Head of caudate nucleus (tissue), 42 donors: ENCODE measurements around the gene EXOC3L4.
"Not testable (repeated sequence)": the region's sequence is repeated elsewhere in the genome, so short reads cannot be mapped to it uniquely, and the experiment has no call there.

ENCODE experiments used
- DNase-seq, 42 donors: peaks; one replicate each; pipeline versions ENCODE4 v3.0.0 to v3.0.0-alpha.2; 2020 to 2021; ENCODE audit warnings: mixed read lengths in 7 of 42
- intact Hi-C: fragments of 100-400 bp; cut with DNase I; formaldehyde crosslinking; loops from one replicate; pipeline ENCODE4 v1.15.0; 2022

The EXOC3L4 gene

DNA sequence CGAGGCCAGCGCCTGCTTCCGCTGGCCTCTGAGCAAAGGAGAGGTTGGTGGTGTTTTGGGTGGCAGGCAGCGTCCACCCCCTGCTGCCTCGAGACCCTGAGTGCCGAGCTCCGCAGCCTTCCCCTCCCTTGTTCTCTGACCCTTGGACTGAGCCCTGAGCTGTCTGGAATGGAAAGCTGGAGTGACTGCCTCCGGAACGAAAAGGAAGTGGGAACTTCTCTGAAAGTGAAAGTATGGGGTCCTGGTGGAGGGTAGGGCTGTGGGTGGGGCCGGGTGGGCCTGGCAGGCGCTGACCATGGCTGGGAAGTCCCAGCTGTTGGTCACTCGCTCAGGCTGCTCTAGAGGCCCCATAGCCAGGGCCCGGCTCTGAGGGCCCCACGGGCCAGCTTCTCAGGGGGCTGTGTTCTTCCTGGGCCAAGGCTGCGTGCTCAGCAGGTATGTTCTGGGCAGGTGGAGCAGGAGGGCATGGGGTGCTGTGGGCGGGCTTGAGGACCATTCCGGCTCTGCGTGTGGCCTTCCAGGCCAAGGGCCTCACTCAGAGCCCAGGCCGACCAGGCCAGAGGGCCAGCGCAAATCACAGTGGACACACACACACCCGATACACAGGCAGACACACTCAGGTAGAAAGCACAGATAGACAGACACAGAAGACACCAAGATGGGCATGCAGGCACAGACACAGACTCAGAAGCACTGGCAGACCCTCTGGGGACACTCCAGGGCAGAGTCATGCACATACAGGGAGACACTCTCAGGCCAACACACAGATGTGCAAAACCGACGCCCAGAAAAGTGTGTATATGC, at the start of gene EXOC3L4:
Gene EXOC3L4, plus strand, starts transcription at position 320 of the 804 bp plus-strand sequence. CDS start 5,495 bp downstream, outside the sequence.
- no peak for DNase-seq
- intact Hi-C loops = no loop called here

DNA sequence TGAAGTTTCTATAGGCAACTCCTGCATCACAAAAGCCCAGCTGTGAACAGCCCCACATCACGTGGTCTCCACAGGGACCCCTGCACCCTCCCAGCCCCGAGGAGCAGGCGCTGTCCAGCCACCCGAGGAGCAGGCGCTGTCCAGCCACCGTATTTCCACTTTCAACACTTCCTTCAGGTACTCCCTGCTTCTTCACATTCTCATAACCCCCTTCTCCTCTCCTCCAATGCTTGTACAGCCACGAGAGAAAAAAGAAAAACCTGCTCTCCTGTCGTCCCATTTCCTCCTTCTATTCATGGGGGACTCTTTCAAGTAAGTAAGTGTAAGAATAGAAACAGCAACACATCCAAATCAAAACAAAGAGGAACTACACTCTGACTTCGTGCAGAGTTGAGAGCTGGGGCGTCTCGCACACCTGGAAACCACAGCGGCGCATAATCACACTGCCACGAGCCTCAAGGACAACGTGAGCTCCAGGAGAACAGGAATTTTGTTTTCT, 49.1 kb upstream of the EXOC3L4 start:
- DNase-seq = peak in 1 of 42 donors; percentile 42
- intact Hi-C loops = no loop called here

DNA sequence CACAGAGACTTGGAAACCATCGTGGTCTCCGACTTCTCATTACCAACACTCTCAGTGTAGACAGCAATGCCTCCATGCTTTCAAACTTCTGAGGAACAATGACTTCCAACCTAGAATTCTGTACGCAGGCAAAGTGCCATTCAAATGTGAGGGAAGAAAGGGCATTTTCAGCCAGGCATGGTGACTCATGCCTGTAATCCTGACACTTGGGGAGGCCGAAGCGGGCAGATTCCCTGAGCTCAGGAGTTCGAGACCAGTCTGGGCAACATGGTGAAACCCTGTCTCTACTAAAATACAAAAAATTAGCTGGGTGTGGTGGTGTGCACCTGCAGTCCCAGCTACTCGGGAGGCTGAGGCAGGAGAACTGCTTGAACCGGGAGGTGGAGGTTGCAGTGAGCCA, 47.1 kb upstream of the EXOC3L4 start:
- DNase-seq = peak in 2 of 42 donors; percentile 10 to 23

DNA sequence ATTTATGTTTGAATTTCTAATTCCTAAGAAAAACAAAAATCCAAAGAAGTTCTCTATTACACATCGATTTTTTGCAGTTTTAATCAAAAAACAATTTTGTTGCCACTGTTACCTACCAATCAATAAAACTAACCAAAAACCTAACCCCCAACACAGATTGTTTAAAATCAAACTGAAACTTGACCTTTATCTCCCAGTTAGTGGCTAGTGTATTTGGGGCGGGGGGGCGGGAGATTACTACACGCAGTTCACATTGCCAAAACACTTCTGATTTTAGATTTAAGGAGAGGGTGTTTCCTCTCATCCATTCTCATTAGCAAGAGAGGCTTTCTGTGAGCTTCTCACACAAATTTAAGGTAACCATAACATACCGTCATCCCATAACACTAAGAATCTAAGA, 43.6 kb upstream of the EXOC3L4 start:
- no peak for DNase-seq
- intact Hi-C loops = loop anchor here (10.0 kb wide), 1 partner anchor 276 kb away; the partner anchor contains the start of gene TRAF3

More for the DNA sequence above, 47.1 kb upstream of the EXOC3L4 start:
- intact Hi-C loops = not testable (repeated sequence)

DNA sequence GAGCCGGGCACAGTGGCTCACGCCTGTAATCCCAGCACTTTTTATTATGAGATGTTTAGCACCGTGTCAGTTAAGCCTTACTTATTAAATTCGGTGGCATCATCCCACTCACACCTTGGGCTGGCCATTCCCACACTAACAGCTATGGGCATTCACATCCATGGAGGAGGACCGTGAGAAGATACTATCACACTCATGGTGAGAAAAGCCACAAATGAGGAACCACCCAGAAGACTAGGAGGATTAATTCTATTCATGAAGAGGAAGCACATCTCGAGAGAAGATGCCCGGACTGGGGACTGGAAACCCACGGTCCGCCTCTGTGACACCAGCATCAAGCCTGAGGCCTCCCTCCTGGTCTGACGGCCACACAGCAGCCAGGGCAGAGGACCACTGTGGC, 42.1 kb upstream of the EXOC3L4 start:
- DNase-seq = peak in 3 of 42 donors; percentile 6 to 38 (median 15)
- intact Hi-C loops = loop anchor here (10.0 kb wide), 1 partner anchor 278 kb away; the partner anchor contains the start of gene TRAF3

DNA sequence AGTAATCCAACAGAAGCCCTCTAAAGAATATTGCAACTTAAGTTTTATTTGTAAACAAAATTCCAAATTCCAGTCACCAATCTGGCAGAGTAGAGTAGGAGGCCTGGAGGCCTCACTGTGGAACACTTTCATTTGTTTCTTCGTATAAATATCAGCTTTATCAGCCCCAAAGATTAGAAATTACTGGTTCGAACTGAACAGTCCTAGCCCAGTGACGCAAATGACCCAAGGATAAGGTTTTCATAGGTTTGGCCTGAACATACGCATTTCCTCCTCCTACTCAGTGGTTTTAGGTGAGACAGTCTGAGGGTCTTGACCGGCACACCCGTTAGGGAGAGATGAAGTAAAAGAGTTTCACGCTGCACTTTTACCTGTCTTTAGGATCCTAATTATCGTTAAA, 38.8 kb upstream of the EXOC3L4 start:
- intact Hi-C loops = loop anchor here (5.0 to 10.0 kb wide), 2 partner anchors 88 to 281 kb away; partner anchors contain the start of gene TRAF3
- peak in 3 of 42 donors; percentile 2 to 21 (median 3) for DNase-seq

GRCh38 chr14:103056322-103057027, 38.0 kb upstream of the EXOC3L4 start:
- peak in 11 of 42 donors; percentile 12 to 58 (median 30) for DNase-seq
- intact Hi-C loops = loop anchor here (5.0 to 10.0 kb wide), 2 partner anchors 89 to 282 kb away; partner anchors contain the start of gene TRAF3

DNA sequence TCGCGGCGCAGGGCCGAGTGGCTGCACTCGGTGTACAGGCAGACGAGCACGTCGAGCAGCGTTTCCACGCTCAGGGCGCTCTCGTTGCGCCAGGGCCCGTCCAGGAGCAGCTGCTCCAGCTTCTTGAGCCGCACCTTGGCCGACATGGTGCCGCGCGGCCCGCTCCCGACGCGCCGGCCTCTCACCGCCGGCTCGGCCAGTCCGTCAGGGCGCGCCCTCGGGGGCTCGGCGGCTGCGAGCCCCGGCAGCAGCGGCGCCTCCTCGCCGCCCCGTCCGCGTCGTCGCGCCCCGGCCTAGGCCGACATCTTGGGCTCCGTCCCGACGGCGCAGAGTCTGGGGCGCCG, 37.5 kb upstream of the EXOC3L4 start:
- peak in 14 of 42 donors; percentile 11 to 54 (median 34) for DNase-seq
- intact Hi-C loops = loop anchor here (5.0 to 10.0 kb wide), 2 partner anchors 90 to 282 kb away; partner anchors contain the start of gene TRAF3

DNA sequence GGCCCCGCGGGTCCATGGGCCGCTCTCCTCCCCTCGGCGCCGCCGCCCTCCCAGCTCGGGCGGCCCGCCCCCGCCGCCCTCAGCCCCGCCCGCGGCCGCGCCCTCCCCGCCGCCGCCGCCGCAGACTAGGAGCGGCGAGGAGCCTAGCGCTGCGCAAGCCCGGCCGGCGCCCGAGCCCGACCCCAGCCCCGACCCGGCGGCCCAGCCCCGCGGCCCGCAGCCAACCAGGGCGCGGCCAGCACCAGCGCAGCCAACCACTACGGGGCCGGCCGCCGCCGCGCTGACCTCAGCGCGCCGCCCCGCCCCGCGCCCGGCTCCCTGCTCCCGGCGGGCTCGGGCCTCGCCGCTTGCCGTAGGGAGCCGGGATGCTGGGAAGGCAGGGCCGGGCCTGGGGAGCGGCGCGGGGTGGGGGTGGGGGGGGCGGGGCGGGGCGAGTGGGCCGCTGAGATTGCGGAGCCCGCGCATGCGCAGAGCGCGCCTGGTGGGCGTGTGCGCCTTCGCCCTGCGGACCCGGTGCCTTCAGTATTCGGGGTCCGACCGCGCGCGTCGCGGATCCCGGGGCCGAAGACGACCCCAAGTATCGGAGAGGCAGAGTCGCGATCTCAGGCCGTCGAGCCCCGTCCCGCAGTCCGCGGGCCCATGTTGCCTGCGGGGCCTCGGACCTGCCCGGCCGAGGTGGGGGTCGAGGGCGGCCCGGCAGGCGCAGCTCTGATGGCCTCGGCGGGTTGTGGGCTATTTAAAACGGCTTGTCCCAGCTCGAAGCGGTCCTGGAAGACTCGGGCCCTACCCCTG, 37.0 kb upstream of the EXOC3L4 start, which contains the start of gene CDC42BPB:
Gene CDC42BPB, minus strand, starts transcription at position 178 of the 792 bp plus-strand sequence. CDS start 376 bp downstream, outside the sequence.
- intact Hi-C loops = loop anchor here (5.0 to 10.0 kb wide), 2 partner anchors 90 to 283 kb away; partner anchors contain the start of gene TRAF3
- peak; percentile 60 to 95 (median 89) for DNase-seq

- DNase-seq = peak in 17 of 42 donors; percentile 13 to 52 (median 33)
- intact Hi-C loops = loop anchor here (5.0 to 10.0 kb wide), 2 partner anchors 91 to 284 kb away; partner anchors contain the start of gene TRAF3
Observed at GRCh38 chr14:103058164-103059055, 36.1 kb upstream of the EXOC3L4 start.

- DNase-seq = peak in 3 of 42 donors; percentile 11 to 29 (median 27)
- intact Hi-C loops = loop anchor here (5.0 to 10.0 kb wide), 2 partner anchors 92 to 285 kb away; partner anchors contain the start of gene TRAF3
Observed at GRCh38 chr14:103059556-103059955, 35.0 kb upstream of the EXOC3L4 start.

DNA sequence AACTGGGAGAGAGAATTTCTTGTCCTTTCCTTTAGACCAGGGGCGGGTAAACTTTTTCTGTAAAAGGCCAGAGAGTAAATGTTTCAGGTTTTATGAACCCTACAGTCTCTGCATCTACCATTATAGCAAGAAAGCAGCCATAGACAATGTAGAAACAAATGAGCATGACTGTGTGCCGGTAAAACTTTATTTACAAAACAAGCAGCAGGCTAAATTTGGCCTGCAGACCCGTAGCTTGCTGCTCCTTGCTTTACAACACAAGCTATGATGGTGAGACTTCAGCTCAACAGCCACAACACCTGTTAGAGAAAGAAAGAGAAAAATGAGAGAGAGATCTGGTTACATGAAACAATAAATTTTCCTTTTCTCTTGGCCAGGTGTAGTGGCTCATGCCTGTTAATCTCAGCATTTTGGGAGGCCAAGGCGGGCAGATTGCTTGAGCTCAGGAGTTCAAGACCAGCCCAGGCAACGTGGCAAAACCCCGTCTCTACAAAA, 33.0 kb upstream of the EXOC3L4 start:
- intact Hi-C loops = no loop called here
- DNase-seq = peak in 1 of 42 donors; percentile 5

DNA sequence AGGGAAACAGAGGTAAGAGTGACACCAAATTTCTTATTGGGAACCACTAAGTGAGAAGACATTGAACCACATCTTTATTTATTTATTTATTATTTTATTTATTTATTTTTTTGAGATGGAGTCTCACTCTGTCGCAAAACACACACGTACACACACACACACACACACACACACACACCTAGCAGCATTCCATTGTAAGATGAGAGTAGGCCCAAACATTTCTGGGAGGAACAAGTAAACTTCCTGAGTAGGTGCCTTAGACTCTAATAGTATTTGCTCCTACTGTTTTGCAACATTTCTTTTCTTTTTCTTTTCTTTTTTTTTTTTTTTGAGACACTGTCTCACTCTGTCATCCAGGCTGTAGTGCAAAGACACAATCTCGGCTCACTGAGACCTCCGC, 30.1 kb upstream of the EXOC3L4 start:
- intact Hi-C loops = no loop called here
- DNase-seq = no peak

GRCh38 chr14:103064978-103065377, 29.5 kb upstream of the EXOC3L4 start:
- no peak for DNase-seq
- intact Hi-C loops = no loop called here

DNA sequence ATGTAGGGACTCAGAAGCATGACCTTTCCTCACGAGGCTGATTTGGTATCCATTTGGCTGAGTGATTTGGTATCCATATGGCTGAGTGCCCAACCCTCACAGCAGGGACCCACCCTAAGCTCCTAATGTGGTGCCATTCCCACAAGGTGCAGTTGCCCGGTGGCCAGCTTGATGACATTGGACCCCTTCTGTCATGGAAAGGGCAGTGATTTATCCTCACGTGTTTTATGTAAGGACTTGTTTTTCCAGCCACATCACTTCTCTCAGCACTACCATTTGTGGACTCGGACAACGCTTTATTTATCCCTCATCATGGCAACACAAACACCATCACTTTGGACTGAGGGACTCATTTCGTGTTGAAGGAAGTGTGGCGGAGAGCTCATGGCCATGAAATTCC, 28.7 kb upstream of the EXOC3L4 start:
- DNase-seq = peak in 1 of 42 donors; percentile 14
- intact Hi-C loops = no loop called here

GRCh38 chr14:103066399-103066798, 28.1 kb upstream of the EXOC3L4 start:
- peak in 1 of 42 donors; percentile 9 for DNase-seq
- intact Hi-C loops = no loop called here
